ENCODE data around the gene SNW1. TPM values are rescaled to one million over a fixed set of nuclear protein-coding genes. Genes with fewer than 3 reads are reported as not detected.
A peak's percentile ranks its signal among the peaks of the same experiment; 100 is the strongest.

SNW1 gene
- total RNA-seq, 1 donor from 2014 or later, result 36.8 TPM

DNA sequence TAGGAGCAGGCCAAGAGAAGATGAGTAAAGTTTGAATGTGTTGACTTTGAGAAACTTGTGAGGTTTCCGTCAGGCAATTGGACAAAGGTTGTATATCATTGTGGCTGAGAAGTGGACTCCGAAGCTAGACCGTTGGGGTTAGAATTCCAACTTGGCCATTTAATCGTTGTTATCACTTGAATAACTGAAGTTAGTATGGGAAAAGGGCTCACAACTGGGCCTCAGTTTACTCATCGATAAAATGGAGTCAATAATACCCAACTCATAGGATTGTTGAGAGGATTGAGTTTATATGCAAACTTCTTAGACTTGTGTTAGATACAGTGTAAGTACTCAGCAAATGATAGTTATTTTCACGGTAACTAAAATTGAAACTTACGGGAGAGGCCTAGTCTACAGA, 52.2 kb downstream of the SNW1 start:
- no peaks in the 10 kb centered on the region for H3K9me3 ChIP-seq
- H3K4me3 ChIP-seq, result peak overlapping the region; percentile 90 to 98
- no peaks in the 10 kb centered on the region for H3K27me3 ChIP-seq
- TF ChIP-seq, protein P1, sequence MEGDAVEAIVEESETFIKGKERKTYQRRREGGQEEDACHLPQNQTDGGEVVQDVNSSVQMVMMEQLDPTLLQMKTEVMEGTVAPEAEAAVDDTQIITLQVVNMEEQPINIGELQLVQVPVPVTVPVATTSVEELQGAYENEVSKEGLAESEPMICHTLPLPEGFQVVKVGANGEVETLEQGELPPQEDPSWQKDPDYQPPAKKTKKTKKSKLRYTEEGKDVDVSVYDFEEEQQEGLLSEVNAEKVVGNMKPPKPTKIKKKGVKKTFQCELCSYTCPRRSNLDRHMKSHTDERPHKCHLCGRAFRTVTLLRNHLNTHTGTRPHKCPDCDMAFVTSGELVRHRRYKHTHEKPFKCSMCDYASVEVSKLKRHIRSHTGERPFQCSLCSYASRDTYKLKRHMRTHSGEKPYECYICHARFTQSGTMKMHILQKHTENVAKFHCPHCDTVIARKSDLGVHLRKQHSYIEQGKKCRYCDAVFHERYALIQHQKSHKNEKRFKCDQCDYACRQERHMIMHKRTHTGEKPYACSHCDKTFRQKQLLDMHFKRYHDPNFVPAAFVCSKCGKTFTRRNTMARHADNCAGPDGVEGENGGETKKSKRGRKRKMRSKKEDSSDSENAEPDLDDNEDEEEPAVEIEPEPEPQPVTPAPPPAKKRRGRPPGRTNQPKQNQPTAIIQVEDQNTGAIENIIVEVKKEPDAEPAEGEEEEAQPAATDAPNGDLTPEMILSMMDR (IDR thresholded peaks at IDR 0.05), result no peak
- no peak for TF ChIP-seq POLR2A (IDR thresholded peaks at IDR 0.05)
- no peak for TF ChIP-seq POLR2AphosphoS5 (IDR thresholded peaks at IDR 0.05; ENCODE audit: insufficient read depth in 1 of 2, low read depth in 1 of 2)
- no peak overlapping the region for H3K27ac ChIP-seq
- H3K36me3 ChIP-seq, result peaks cover 0 to 23% of the 10 kb centered on the region in 2 donors
- intact Hi-C loops (cut with DNase I), result no loop called here
- no peak for DNase-seq (ENCODE audit: extremely low spot score in 2 of 2)
- peaks cover 39% of the 10 kb centered on the region for H3K4me1 ChIP-seq

DNA sequence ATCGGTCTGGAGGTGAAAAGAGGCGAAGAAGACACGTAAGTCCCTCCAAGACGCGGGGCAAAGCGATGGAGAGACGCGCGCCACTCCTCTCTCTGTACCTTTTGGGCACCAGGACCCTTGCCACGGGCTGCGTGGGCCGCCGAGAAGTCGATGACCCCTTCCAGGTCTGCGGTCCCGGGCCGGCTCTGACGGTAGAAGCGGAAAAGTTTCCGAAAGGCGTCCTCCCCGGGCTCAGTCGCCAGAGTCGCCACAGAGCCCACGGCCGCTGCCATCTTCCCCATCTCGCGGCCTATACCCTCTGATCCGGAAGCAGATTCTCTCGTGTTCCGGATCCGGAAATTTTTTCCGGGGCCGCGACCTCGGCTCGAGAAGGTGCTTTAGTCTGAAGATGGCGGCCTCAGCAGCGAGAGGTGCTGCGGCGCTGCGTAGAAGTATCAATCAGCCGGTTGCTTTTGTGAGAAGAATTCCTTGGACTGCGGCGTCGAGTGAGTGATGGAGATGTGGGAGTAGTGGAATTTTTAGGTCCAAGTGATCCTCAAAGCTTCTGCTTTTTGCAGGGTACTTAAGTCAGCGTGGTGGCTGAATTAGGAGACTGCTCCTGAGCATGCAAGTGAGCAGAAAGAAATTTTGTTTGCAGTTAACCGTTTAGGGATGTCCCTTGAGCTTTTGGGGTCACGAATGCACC, 53.1 kb downstream of the SNW1 start, which contains the start of the genes ALKBH1 and SLIRP:
Gene ALKBH1, minus strand, starts transcription at position 300 of the 685 bp plus-strand sequence. Its CDS starts 19 bp downstream, at position 281.
Gene SLIRP, plus strand, starts transcription at position 380 of the 685 bp plus-strand sequence. Its CDS starts 9 bp downstream, at position 389.
- intact Hi-C loops (cut with DNase I), result no loop called here
- no peak for DNase-seq (ENCODE audit: extremely low spot score in 2 of 2)
- Histone ChIP-seq H3K4me3 (peak within 1 kb of the TSS; percentile 90 to 98), H3K27ac (peak within 1 kb of the TSS; percentile 59), H3K27me3 (no peaks in the 10 kb centered on the region), H3K9me3 (no peaks in the 10 kb centered on the region), H3K36me3 (peaks cover 0 to 32% of the 10 kb centered on the region in 2 donors), H3K4me1 (peaks cover 39% of the 10 kb centered on the region)
- TF ChIP-seq POLR2A (IDR thresholded peaks at IDR 0.05) (peak in 1 of 2 donors; percentile 34), POLR2AphosphoS5 (IDR thresholded peaks at IDR 0.05; ENCODE audit: insufficient read depth in 1 of 2, low read depth in 1 of 2) (peak; percentile 89 to 99)
- TF ChIP-seq, protein P1 (IDR thresholded peaks at IDR 0.05), result no peak

DNA sequence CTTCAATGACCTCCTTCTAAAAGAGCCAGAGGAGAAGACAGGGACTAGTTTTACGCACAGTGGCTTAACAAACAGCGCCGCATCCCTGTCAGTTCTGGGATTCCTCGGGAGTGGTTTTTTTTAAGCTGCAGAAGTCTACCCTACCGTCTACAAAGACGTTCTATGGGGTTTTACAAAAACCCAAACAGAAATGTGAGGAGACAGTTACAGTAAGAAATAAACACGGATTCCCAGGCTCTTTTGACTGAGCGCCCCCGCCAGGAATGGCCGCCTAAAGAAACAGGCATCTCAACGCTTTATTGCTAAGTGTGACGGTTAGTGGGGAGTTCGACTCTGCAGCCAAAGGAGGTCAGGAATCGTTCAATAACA, 53.6 kb downstream of the SNW1 start:
- intact Hi-C loops (cut with DNase I), result no loop called here
- peaks cover 0 to 31% of the 10 kb centered on the region in 2 donors for H3K36me3 ChIP-seq
- DNase-seq (ENCODE audit: extremely low spot score in 2 of 2), result no peak
- H3K4me1 ChIP-seq, result peaks cover 39% of the 10 kb centered on the region
- TF ChIP-seq POLR2A (IDR thresholded peaks at IDR 0.05) (no peak), POLR2AphosphoS5 (IDR thresholded peaks at IDR 0.05; ENCODE audit: insufficient read depth in 1 of 2, low read depth in 1 of 2) (no peak)
- TF ChIP-seq, protein P1 (IDR thresholded peaks at IDR 0.05), result no peak
- H3K27ac ChIP-seq, result peak overlapping the region; percentile 59
- H3K4me3 ChIP-seq, result peak overlapping the region; percentile 90 to 98
- no peaks in the 10 kb centered on the region for H3K27me3 ChIP-seq
- H3K9me3 ChIP-seq, result no peaks in the 10 kb centered on the region

DNA sequence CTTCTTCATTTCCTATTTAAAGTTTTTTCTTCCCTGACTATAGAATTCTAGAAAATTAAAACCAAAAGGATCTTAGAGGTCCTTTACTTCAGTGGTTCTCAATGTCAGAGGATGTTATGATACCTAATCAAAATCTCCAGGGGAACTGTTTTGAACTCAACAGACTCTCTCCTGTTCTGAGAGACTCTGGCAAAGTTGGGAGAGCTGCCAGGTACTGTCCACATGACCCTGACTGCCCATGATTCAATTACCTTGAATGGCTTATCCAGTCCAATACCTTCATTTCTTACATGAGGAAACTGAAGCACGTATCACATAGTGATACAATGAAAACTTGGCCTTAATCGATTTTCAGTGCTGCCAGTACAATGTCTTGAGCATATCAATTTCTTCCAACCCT, 69.7 kb downstream of the SNW1 start:
- no peaks in the 10 kb centered on the region for H3K27me3 ChIP-seq
- H3K36me3 ChIP-seq, result peaks cover 0 to 41% of the 10 kb centered on the region in 2 donors
- no peak for DNase-seq (ENCODE audit: extremely low spot score in 2 of 2)
- TF ChIP-seq, protein P1 (IDR thresholded peaks at IDR 0.05), result no peak
- TF ChIP-seq POLR2AphosphoS5 (IDR thresholded peaks at IDR 0.05; ENCODE audit: insufficient read depth in 1 of 2, low read depth in 1 of 2) (no peak), POLR2A (IDR thresholded peaks at IDR 0.05) (no peak)
- intact Hi-C loops (cut with DNase I), result no loop called here
- no peak overlapping the region for H3K4me3 ChIP-seq
- no peaks in the 10 kb centered on the region for H3K4me1 ChIP-seq
- no peak overlapping the region for H3K27ac ChIP-seq
- H3K9me3 ChIP-seq, result no peaks in the 10 kb centered on the region

DNA sequence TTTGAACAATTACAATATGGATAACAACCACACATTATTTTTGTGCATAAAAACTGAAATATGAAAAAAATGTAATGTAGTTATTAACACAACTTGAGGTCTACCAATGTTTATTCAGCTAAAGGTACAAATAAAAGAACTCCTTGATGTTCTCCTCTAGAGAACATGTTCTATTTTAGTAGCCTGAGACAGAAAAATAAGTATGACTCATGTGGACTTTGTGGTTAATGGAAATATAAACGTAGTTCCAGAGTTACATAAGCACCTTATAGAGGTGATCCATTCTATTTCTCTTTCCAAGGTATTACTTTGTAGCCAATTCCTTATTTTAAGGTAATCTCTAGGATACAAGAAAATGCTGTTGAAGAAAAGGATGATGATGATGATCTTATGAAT, 78.8 kb downstream of the SNW1 start:
- H3K27me3 ChIP-seq, result no peaks in the 10 kb centered on the region
- no peak for DNase-seq (ENCODE audit: extremely low spot score in 2 of 2)
- peaks cover 0 to 23% of the 10 kb centered on the region in 2 donors for H3K36me3 ChIP-seq
- no peak overlapping the region for H3K27ac ChIP-seq
- no peaks in the 10 kb centered on the region for H3K9me3 ChIP-seq
- TF ChIP-seq POLR2AphosphoS5 (IDR thresholded peaks at IDR 0.05; ENCODE audit: insufficient read depth in 1 of 2, low read depth in 1 of 2), result no peak
- no peak for TF ChIP-seq POLR2A (IDR thresholded peaks at IDR 0.05)
- TF ChIP-seq, protein P1 (IDR thresholded peaks at IDR 0.05), result no peak
- intact Hi-C loops (cut with DNase I), result no loop called here
- H3K4me1 ChIP-seq, result peaks cover 8% of the 10 kb centered on the region
- H3K4me3 ChIP-seq, result no peak overlapping the region
